Spinal cord (tissue), 10 donors: ENCODE measurements around the gene GARNL3. TPM values are rescaled to one million over a fixed set of nuclear protein-coding genes. Genes with fewer than 3 reads are reported as not detected.

ENCODE experiments used
- DNase-seq, 6 donors: peaks; one replicate each; pipeline versions ENCODE4 v3.0.0 to v3.0.0-alpha.2; 2013 to 2015; ENCODE audit warnings: low spot score in 6 of 6, low read depth in 4 of 6
- H3K27ac ChIP-seq: one replicate; pipeline ENCODE4 v1.5.1; 2013; ENCODE audit warnings: low read depth, low read length, control low read depth
- H3K27me3 ChIP-seq: one replicate; pipeline ENCODE4 v1.6.1; 2013; ENCODE audit warnings: low read length; ENCODE audit not compliant: control insufficient read depth, insufficient read depth
- H3K36me3 ChIP-seq: one replicate; pipeline ENCODE4 v1.6.1; 2013; ENCODE audit warnings: low read length; ENCODE audit not compliant: control insufficient read depth, insufficient read depth
- H3K4me1 ChIP-seq: one replicate; pipeline ENCODE4 v1.6.1; 2013; ENCODE audit warnings: low read length; ENCODE audit not compliant: control insufficient read depth, insufficient read depth
- H3K4me3 ChIP-seq: one replicate; pipeline ENCODE4 v1.5.1; 2013; ENCODE audit warnings: low read depth, low read length, control low read depth
- H3K9me3 ChIP-seq: one replicate; pipeline ENCODE4 v1.6.1; 2013; ENCODE audit warnings: low read length; ENCODE audit not compliant: control insufficient read depth, insufficient read depth
- WGBS: methylation state at CpG from one replicate; pipeline ENCODE4 v1.1.5; 2013; ENCODE audit warnings: missing lambda C conversion rate; ENCODE audit not compliant: insufficient coverage; 5-methylcytosine and 5-hydroxymethylcytosine counted together
- polyA plus RNA-seq, 2 donors: library from polyadenylated mRNA; unstranded; fragments of 120-200 nt; gene quantifications; one replicate each; pipeline ENCODE4 v1.2.1, GENCODE V29; 2013; ENCODE audit not compliant: insufficient read length in 2 of 2
- total RNA-seq, 2 donors: library from RNA; depleted of rRNA in 1 of 2; stranded (reverse); fragments of 120-200 nt in 1 of 2; fragments of >200 nt in 1 of 2; gene quantifications; one replicate each; pipeline versions ENCODE4 v1.2.3 to v1.2.4, GENCODE V29; 2013 to 2014
- donor health status: healthy.

GARNL3 gene
- total and polyA plus RNA-seq, 4 donors = 70.7 to 91.3 (median 73.1) TPM

- no peaks in the 10 kb centered on the region for H3K27me3 ChIP-seq
- H3K36me3 ChIP-seq = peaks cover 4% of the 10 kb centered on the region
- no peak overlapping the region for H3K4me3 ChIP-seq
- WGBS = 94% methylated on average over 2 of the region's 4 CpGs
- peak overlapping the region; percentile 36 for H3K27ac ChIP-seq
- DNase-seq = no peak
- no peaks in the 10 kb centered on the region for H3K4me1 ChIP-seq
- no peaks in the 10 kb centered on the region for H3K9me3 ChIP-seq
These were observed 31.6 kb upstream of the GARNL3 start for GRCh38 chr9:127232833-127233549.

- Histone ChIP-seq H3K4me1 (no peaks in the 10 kb centered on the region), H3K27me3 (no peaks in the 10 kb centered on the region), H3K4me3 (no peak overlapping the region), H3K36me3 (peaks cover 4% of the 10 kb centered on the region), H3K27ac (peak overlapping the region; percentile 36), H3K9me3 (no peaks in the 10 kb centered on the region)
- WGBS = no CpG with 5 or more reads among the region's 4 CpGs
- DNase-seq = peak in 2 of 6 donors; percentile 32 to 76
These were observed 31.0 kb upstream of the GARNL3 start for GRCh38 chr9:127233550-127233949.

GRCh38 chr9:127233989-127234388, 30.6 kb upstream of the GARNL3 start:
- WGBS = no CpG with 5 or more reads among the region's 1 CpG
- DNase-seq = peak in 1 of 6 donors; percentile 38
- peak overlapping the region; percentile 36 for H3K27ac ChIP-seq

GRCh38 chr9:127237801-127238200, 26.8 kb upstream of the GARNL3 start:
- H3K27me3 ChIP-seq = no peaks in the 10 kb centered on the region
- peaks cover 4% of the 10 kb centered on the region for H3K36me3 ChIP-seq
- H3K4me3 ChIP-seq = no peak overlapping the region
- 91% methylated on average over 4 of the region's 4 CpGs for WGBS
- no peaks in the 10 kb centered on the region for H3K9me3 ChIP-seq
- DNase-seq = no peak
- peaks cover 8% of the 10 kb centered on the region for H3K4me1 ChIP-seq
- H3K27ac ChIP-seq = no peak overlapping the region

More at GRCh38 chr9:127233989-127234388, 30.6 kb upstream of the GARNL3 start:
- Histone ChIP-seq H3K4me1 (no peaks in the 10 kb centered on the region), H3K36me3 (peaks cover 4% of the 10 kb centered on the region), H3K27me3 (no peaks in the 10 kb centered on the region), H3K9me3 (no peaks in the 10 kb centered on the region), H3K4me3 (no peak overlapping the region)

GRCh38 chr9:127241354-127241753, 23.2 kb upstream of the GARNL3 start:
- no peaks in the 10 kb centered on the region for H3K27me3 ChIP-seq
- peaks cover 4% of the 10 kb centered on the region for H3K36me3 ChIP-seq
- peaks cover 15% of the 10 kb centered on the region for H3K4me1 ChIP-seq
- H3K4me3 ChIP-seq = no peak overlapping the region
- WGBS = 94% methylated on average over 2 of the region's 2 CpGs
- DNase-seq = no peak
- H3K27ac ChIP-seq = no peak overlapping the region
- H3K9me3 ChIP-seq = no peaks in the 10 kb centered on the region

GRCh38 chr9:127244609-127245601, 19.7 kb upstream of the GARNL3 start:
- DNase-seq = peak in 5 of 6 donors; percentile 86 to 99 (median 92)
- Histone ChIP-seq H3K27me3 (no peaks in the 10 kb centered on the region), H3K4me3 (peak overlapping the region; percentile 66), H3K4me1 (peaks cover 15% of the 10 kb centered on the region), H3K36me3 (peaks cover 4% of the 10 kb centered on the region), H3K9me3 (no peaks in the 10 kb centered on the region), H3K27ac (peak overlapping the region; percentile 22)
- 11% methylated on average over 51 of the region's 53 CpGs for WGBS

- Histone ChIP-seq H3K9me3 (no peaks in the 10 kb centered on the region), H3K36me3 (no peaks in the 10 kb centered on the region), H3K27ac (no peak overlapping the region), H3K4me3 (peak overlapping the region; percentile 66), H3K27me3 (no peaks in the 10 kb centered on the region), H3K4me1 (peaks cover 15% of the 10 kb centered on the region)
- 0% methylated on average over 1 of the region's 8 CpGs for WGBS
- DNase-seq = no peak
These were observed 18.9 kb upstream of the GARNL3 start for GRCh38 chr9:127245637-127246164.

GRCh38 chr9:127248241-127248640, 16.3 kb upstream of the GARNL3 start:
- Histone ChIP-seq H3K4me3 (no peak overlapping the region), H3K9me3 (no peaks in the 10 kb centered on the region), H3K27me3 (no peaks in the 10 kb centered on the region), H3K27ac (no peak overlapping the region), H3K4me1 (peaks cover 5% of the 10 kb centered on the region), H3K36me3 (no peaks in the 10 kb centered on the region)
- DNase-seq = no peak
- 80% methylated on average over 1 of the region's 3 CpGs for WGBS

GRCh38 chr9:127249877-127250276, 14.7 kb upstream of the GARNL3 start:
- Histone ChIP-seq H3K4me1 (peaks cover 2% of the 10 kb centered on the region), H3K27me3 (no peaks in the 10 kb centered on the region), H3K36me3 (no peaks in the 10 kb centered on the region), H3K9me3 (no peaks in the 10 kb centered on the region), H3K27ac (no peak overlapping the region), H3K4me3 (no peak overlapping the region)
- WGBS = 61% methylated on average over 5 of the region's 5 CpGs
- no peak for DNase-seq
